ENCODE results near the gene TREML4. TPM values are rescaled to one million over a fixed set of nuclear protein-coding genes. Genes with fewer than 3 reads are reported as not detected.
A peak's percentile ranks its signal among the peaks of the same experiment; 100 is the strongest.

TREML4 gene
- total RNA-seq, 1 donor from 2014 or later, result not detected

GRCh38 chr6:41193884-41194283 is 34.3 kb upstream of the TREML4 start:
- H3K4me3 Mint-ChIP-seq, result no peak overlapping the region
- H3K36me3 Mint-ChIP-seq (ENCODE audit: low read depth), result peaks cover 41% of the 10 kb centered on the region
- peaks cover 12% of the 10 kb centered on the region for H3K9me3 Mint-ChIP-seq
- H3K4me1 Mint-ChIP-seq (ENCODE audit: low read depth), result peaks cover 38% of the 10 kb centered on the region
- DNase-seq (ENCODE audit: low spot score), result no peak
- no peak overlapping the region for H3K27ac Mint-ChIP-seq
- H3K27me3 Mint-ChIP-seq (ENCODE audit: insufficient read depth), result no peaks in the 10 kb centered on the region
- intact Hi-C loops (cut with micrococcal nuclease), result no loop called here

GRCh38 chr6:41194386-41194785 is 33.8 kb upstream of the TREML4 start:
- intact Hi-C loops (cut with micrococcal nuclease), result no loop called here
- H3K27me3 Mint-ChIP-seq (ENCODE audit: insufficient read depth), result no peaks in the 10 kb centered on the region
- peaks cover 9% of the 10 kb centered on the region for H3K9me3 Mint-ChIP-seq
- no peak overlapping the region for H3K4me3 Mint-ChIP-seq
- H3K27ac Mint-ChIP-seq, result no peak overlapping the region
- H3K4me1 Mint-ChIP-seq (ENCODE audit: low read depth), result peaks cover 42% of the 10 kb centered on the region
- peaks cover 42% of the 10 kb centered on the region for H3K36me3 Mint-ChIP-seq (ENCODE audit: low read depth)
- DNase-seq (ENCODE audit: low spot score), result no peak

GRCh38 chr6:41197234-41197633 is 30.9 kb upstream of the TREML4 start:
- DNase-seq (ENCODE audit: low spot score), result no peak
- no peak overlapping the region for H3K27ac Mint-ChIP-seq
- no peaks in the 10 kb centered on the region for H3K9me3 Mint-ChIP-seq
- H3K4me1 Mint-ChIP-seq (ENCODE audit: low read depth), result peaks cover 70% of the 10 kb centered on the region
- intact Hi-C loops (cut with micrococcal nuclease), result loop anchor here (5.0 kb wide), 1 partner anchor 125 kb away; the partner anchor contains the start of genes NFYA and OARD1
- no peak overlapping the region for H3K4me3 Mint-ChIP-seq
- H3K27me3 Mint-ChIP-seq (ENCODE audit: insufficient read depth), result no peaks in the 10 kb centered on the region
- H3K36me3 Mint-ChIP-seq (ENCODE audit: low read depth), result peaks cover 23% of the 10 kb centered on the region

- Mint-ChIP-seq H3K9me3 (peaks cover 5% of the 10 kb centered on the region), H3K4me3 (peak overlapping the region; percentile 77), H3K4me1 (ENCODE audit: low read depth) (peaks cover 68% of the 10 kb centered on the region), H3K36me3 (ENCODE audit: low read depth) (peaks cover 21% of the 10 kb centered on the region), H3K27me3 (ENCODE audit: insufficient read depth) (no peaks in the 10 kb centered on the region), H3K27ac (peak overlapping the region; percentile 95)
- no peak for DNase-seq (ENCODE audit: low spot score)
- intact Hi-C loops (cut with micrococcal nuclease), result loop anchor here (5.0 kb wide), 1 partner anchor 127 kb away; the partner anchor contains the start of genes NFYA and OARD1
Observed at GRCh38 chr6:41199552-41200246, 28.4 kb upstream of the TREML4 start.

GRCh38 chr6:41200296-41200900 is 27.8 kb upstream of the TREML4 start:
- H3K4me3 Mint-ChIP-seq, result peak overlapping the region; percentile 77
- intact Hi-C loops (cut with micrococcal nuclease), result no loop called here

GRCh38 chr6:41200901-41201763 is 27.0 kb upstream of the TREML4 start, which contains the start of gene TREML2:
TREML2 (minus strand) TSS chr6:41201149; CDS start chr6:41201008, 141 bp downstream.
- peak; percentile 21 for DNase-seq (ENCODE audit: low spot score)
- Mint-ChIP-seq H3K27me3 (ENCODE audit: insufficient read depth) (no peaks in the 10 kb centered on the region), H3K9me3 (peaks cover 13% of the 10 kb centered on the region), H3K27ac (peak within 1 kb of the TSS; percentile 95), H3K36me3 (ENCODE audit: low read depth) (peaks cover 18% of the 10 kb centered on the region), H3K4me1 (ENCODE audit: low read depth) (peaks cover 54% of the 10 kb centered on the region), H3K4me3 (peak within 1 kb of the TSS; percentile 77)
- intact Hi-C loops (cut with micrococcal nuclease), result no loop called here

More at GRCh38 chr6:41200296-41200900, 27.8 kb upstream of the TREML4 start:
- peaks cover 12% of the 10 kb centered on the region for H3K9me3 Mint-ChIP-seq
- peaks cover 20% of the 10 kb centered on the region for H3K36me3 Mint-ChIP-seq (ENCODE audit: low read depth)
- peak overlapping the region; percentile 95 for H3K27ac Mint-ChIP-seq
- DNase-seq (ENCODE audit: low spot score), result peak; percentile 61
- H3K4me1 Mint-ChIP-seq (ENCODE audit: low read depth), result peaks cover 61% of the 10 kb centered on the region
- H3K27me3 Mint-ChIP-seq (ENCODE audit: insufficient read depth), result no peaks in the 10 kb centered on the region

GRCh38 chr6:41201764-41202173 is 26.4 kb upstream of the TREML4 start:
- Mint-ChIP-seq H3K4me3 (peak overlapping the region; percentile 77), H3K27me3 (ENCODE audit: insufficient read depth) (no peaks in the 10 kb centered on the region), H3K4me1 (ENCODE audit: low read depth) (peaks cover 50% of the 10 kb centered on the region), H3K27ac (peak overlapping the region; percentile 95), H3K9me3 (peaks cover 13% of the 10 kb centered on the region), H3K36me3 (ENCODE audit: low read depth) (peaks cover 14% of the 10 kb centered on the region)
- no peak for DNase-seq (ENCODE audit: low spot score)
- intact Hi-C loops (cut with micrococcal nuclease), result no loop called here

GRCh38 chr6:41204156-41204555 is 24.0 kb upstream of the TREML4 start:
- no peak for DNase-seq (ENCODE audit: low spot score)
- Mint-ChIP-seq H3K9me3 (peaks cover 17% of the 10 kb centered on the region), H3K27ac (no peak overlapping the region), H3K4me3 (no peak overlapping the region), H3K4me1 (ENCODE audit: low read depth) (peaks cover 48% of the 10 kb centered on the region), H3K36me3 (ENCODE audit: low read depth) (peaks cover 13% of the 10 kb centered on the region), H3K27me3 (ENCODE audit: insufficient read depth) (no peaks in the 10 kb centered on the region)
- intact Hi-C loops (cut with micrococcal nuclease), result no loop called here

GRCh38 chr6:41208439-41209106 is 19.6 kb upstream of the TREML4 start:
- intact Hi-C loops (cut with micrococcal nuclease), result no loop called here
- Mint-ChIP-seq H3K9me3 (peaks cover 17% of the 10 kb centered on the region), H3K36me3 (ENCODE audit: low read depth) (peaks cover 10% of the 10 kb centered on the region)

GRCh38 chr6:41209547-41210320 is 18.4 kb upstream of the TREML4 start:
- Mint-ChIP-seq H3K27ac (no peak overlapping the region), H3K4me1 (ENCODE audit: low read depth) (peaks cover 14% of the 10 kb centered on the region), H3K36me3 (ENCODE audit: low read depth) (peaks cover 8% of the 10 kb centered on the region), H3K4me3 (no peak overlapping the region), H3K9me3 (peaks cover 21% of the 10 kb centered on the region), H3K27me3 (ENCODE audit: insufficient read depth) (peaks cover 14% of the 10 kb centered on the region)
- intact Hi-C loops (cut with micrococcal nuclease), result no loop called here
- DNase-seq (ENCODE audit: low spot score), result no peak

More at GRCh38 chr6:41208439-41209106, 19.6 kb upstream of the TREML4 start:
- Mint-ChIP-seq H3K27ac (no peak overlapping the region), H3K4me3 (no peak overlapping the region), H3K4me1 (ENCODE audit: low read depth) (peaks cover 14% of the 10 kb centered on the region), H3K27me3 (ENCODE audit: insufficient read depth) (peaks cover 11% of the 10 kb centered on the region)
- no peak for DNase-seq (ENCODE audit: low spot score)

GRCh38 chr6:41214559-41215238 is 13.4 kb upstream of the TREML4 start:
- Mint-ChIP-seq H3K27me3 (ENCODE audit: insufficient read depth) (peaks cover 14% of the 10 kb centered on the region), H3K36me3 (ENCODE audit: low read depth) (no peaks in the 10 kb centered on the region), H3K27ac (no peak overlapping the region), H3K4me3 (no peak overlapping the region), H3K4me1 (ENCODE audit: low read depth) (no peaks in the 10 kb centered on the region), H3K9me3 (peaks cover 18% of the 10 kb centered on the region)
- DNase-seq (ENCODE audit: low spot score), result no peak
- intact Hi-C loops (cut with micrococcal nuclease), result no loop called here

Measured in activated T-helper 1 cell treated with anti-CD3 and anti-CD28 coated beads, Interleukin-12 subunit alpha, Interleukin-12 subunit beta, Interleukin-2, Interleukin-4 antibody, amounts not matched to agents 30 ng/mL and 10 ng/mL and 1 ng/mL, durations not matched to agents 14 hours and 24 hours and 36 hours (primary cell).